MCF 10A (cell line): ENCODE data around the gene REXO5. TPM values are rescaled to one million over a fixed set of nuclear protein-coding genes. Genes with fewer than 3 reads are reported as not detected.
A peak's percentile ranks its signal among the peaks of the same experiment; 100 is the strongest.

Experiments used
- Bru-seq: library from RNA; stranded (reverse); fragments of 400-500 nt; gene quantifications from one replicate; lab custom pipeline; 2021; lab: Mats Ljungman, UMichigan
- BruChase-seq, 2 experiments: library from RNA; stranded (reverse); fragments of 400-500 nt; gene quantifications; one replicate each; lab custom pipeline; 2021; lab: Mats Ljungman, UMichigan
- BruUV-seq: library from RNA; stranded (reverse); fragments of 400-500 nt; replicated peaks from 2 replicates; lab custom pipeline; 2021; lab: Mats Ljungman, UMichigan
- CTCF ChIA-PET: fragments of 300-600 bp; sonication (Branson Sonifier 250); formaldehyde crosslinking; extraction: SDS; loops from one replicate; lab custom pipeline; 2021; ENCODE audit warnings: antibody characterized with exemption, inconsistent platforms; lab: Yijun Ruan, JAX
- POLR2A ChIA-PET: fragments of 300-600, 350-650 bp; sonication (Branson Sonifier 250); formaldehyde crosslinking; extraction: SDS; loops from one replicate; lab custom pipeline; 2020; ENCODE audit warnings: antibody characterized with exemption, inconsistent platforms; lab: Yijun Ruan, JAX
- DNase-seq: peaks from one replicate; pipeline ENCODE4 v3.0.0-alpha.2; 2018; ENCODE audit not compliant: unreplicated experiment
- H3K27ac Mint-ChIP-seq: one replicate; pipeline ENCODE4 v1.8.0; 2022; ENCODE audit warnings: mild to moderate bottlenecking, low read depth, mixed read lengths; ENCODE audit not compliant: unreplicated experiment
- H3K27me3 Mint-ChIP-seq: one replicate; pipeline ENCODE4 v1.8.0; 2022; ENCODE audit warnings: mixed read lengths; ENCODE audit not compliant: insufficient read depth, unreplicated experiment
- H3K36me3 Mint-ChIP-seq: one replicate; pipeline ENCODE4 v1.8.0; 2022; ENCODE audit warnings: mild to moderate bottlenecking, moderate library complexity, mixed read lengths; ENCODE audit not compliant: insufficient read depth, unreplicated experiment
- H3K4me1 Mint-ChIP-seq: one replicate; pipeline ENCODE4 v1.8.0; 2022; ENCODE audit warnings: mixed read lengths; ENCODE audit not compliant: insufficient read depth, unreplicated experiment
- H3K4me3 Mint-ChIP-seq: one replicate; pipeline ENCODE4 v1.8.0; 2022; ENCODE audit warnings: mild to moderate bottlenecking, moderate library complexity, mixed read lengths; ENCODE audit not compliant: unreplicated experiment
- H3K9me3 Mint-ChIP-seq: one replicate; pipeline ENCODE4 v1.8.0; 2022; ENCODE audit warnings: mixed read lengths; ENCODE audit not compliant: unreplicated experiment
- intact Hi-C: fragments of 100-400 bp; cut with micrococcal nuclease; formaldehyde crosslinking; loops from 2 replicates; pipeline ENCODE4 v1.14.1; 2022
- long read RNA-seq: library from polyadenylated mRNA; stranded (forward); transcript quantifications from one replicate; pipeline ENCODE4 v2.0.0, GENCODE V29; 2022
- total RNA-seq: library from RNA; stranded (reverse); gene quantifications from 2 replicates; pipeline ENCODE4 v1.2.3, GENCODE V29; 2022
- TF ChIP-seq, protein P1 (sequence below): fragments of 200-600 bp; IDR thresholded peaks from one replicate; pipeline ENCODE4 v1.8.0; 2022; ENCODE audit warnings: antibody characterized with exemption, mild to moderate bottlenecking; ENCODE audit not compliant: unreplicated experiment

The REXO5 gene, protein sequence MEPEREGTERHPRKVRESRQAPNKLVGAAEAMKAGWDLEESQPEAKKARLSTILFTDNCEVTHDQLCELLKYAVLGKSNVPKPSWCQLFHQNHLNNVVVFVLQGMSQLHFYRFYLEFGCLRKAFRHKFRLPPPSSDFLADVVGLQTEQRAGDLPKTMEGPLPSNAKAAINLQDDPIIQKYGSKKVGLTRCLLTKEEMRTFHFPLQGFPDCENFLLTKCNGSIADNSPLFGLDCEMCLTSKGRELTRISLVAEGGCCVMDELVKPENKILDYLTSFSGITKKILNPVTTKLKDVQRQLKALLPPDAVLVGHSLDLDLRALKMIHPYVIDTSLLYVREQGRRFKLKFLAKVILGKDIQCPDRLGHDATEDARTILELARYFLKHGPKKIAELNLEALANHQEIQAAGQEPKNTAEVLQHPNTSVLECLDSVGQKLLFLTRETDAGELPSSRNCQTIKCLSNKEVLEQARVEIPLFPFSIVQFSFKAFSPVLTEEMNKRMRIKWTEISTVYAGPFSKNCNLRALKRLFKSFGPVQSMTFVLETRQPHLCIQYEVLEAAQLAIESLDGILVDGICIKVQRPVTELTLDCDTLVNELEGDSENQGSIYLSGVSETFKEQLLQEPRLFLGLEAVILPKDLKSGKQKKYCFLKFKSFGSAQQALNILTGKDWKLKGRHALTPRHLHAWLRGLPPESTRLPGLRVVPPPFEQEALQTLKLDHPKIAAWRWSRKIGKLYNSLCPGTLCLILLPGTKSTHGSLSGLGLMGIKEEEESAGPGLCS
- total RNA-seq: 3.8 and 6.1 TPM in 2 replicates
- Bru-seq, nascent RNA: percentile 46 among the genes with signal in this experiment
- percentile 32 among the genes with signal in this experiment for BruChase-seq, experiment 1, labeled RNA remaining after a 6-hour chase
- percentile 48 among the genes with signal in this experiment for BruChase-seq, experiment 2, labeled RNA remaining after a 2-hour chase
- long read RNA-seq, transcript REXO5-201 (20 exons, 2,722 nt): major isoform, 8 of 14 reads
- long read RNA-seq, partial matches to known transcripts: 2 of 14 reads
- long read RNA-seq, other reads (novel, unspliced or antisense): 3 of 14 reads

DNA sequence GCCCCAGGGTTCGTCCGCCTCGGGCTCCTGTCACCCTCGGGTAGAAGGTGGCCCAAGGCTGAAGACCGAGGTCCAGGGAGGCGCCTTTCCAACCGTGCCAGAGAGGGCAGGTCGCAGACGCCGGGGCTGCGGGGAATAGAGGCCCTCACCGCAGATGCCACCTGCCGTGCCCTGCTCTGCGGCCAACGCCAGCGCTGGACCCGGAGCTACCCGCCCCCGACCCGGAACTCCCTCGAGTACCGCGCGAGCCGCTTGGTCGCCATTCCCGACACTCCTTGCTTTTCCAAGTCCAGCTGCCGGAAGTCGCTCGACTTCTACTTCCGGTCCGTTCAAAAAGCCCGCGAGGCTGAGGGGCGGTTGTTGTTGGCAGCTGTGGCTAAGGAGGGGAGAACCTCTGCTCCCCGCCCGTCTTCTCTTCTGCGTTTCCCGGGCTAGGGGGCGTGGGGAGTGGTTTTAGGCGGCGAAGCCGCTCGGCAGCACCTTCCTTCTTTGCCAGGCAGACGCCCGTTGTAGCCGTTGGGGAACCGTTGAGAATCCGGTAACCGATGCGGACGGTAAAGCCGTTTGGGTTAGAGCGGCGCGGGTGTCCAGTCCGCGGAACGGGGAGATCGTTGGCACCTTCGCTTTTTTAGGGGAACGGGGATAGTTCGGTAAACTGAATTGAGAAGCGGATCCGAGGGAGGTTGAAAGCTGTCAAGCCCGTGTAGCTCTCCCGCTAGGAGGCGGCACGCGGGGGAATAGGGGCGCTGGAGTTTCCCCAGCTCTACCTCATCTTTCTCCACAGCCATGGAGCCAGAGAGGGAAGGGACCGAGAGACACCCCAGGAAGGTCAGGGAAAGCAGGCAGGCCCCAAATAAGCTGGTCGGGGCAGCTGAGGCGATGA lies at the start of gene REXO5, which contains the start of gene ERI2:
REXO5 (plus strand) TSS at position 360 of the 883 bp plus-strand sequence; CDS start at position 787, 427 bp downstream.
ERI2 (minus strand) TSS at position 305 of the 883 bp plus-strand sequence; CDS start at position 263, 42 bp downstream.
- ChIA-PET CTCF (interaction anchor here (0.6 to 2.9 kb wide), 23 partner anchors 9 to 1235 kb away, joined by 3 to 13 read pairs (median 4); no protein-coding TSS in a partner anchor), POLR2A (interaction anchor here (0.5 to 4.4 kb wide), 27 partner anchors 10 to 1492 kb away, joined by 3 to 33 read pairs (median 4); partner anchors contain the start of genes DCUN1D3, DNAH3, LDAF1 and LYRM1)
- Mint-ChIP-seq H3K27me3 (no peaks in the 10 kb centered on the region), H3K4me3 (peak within 1 kb of the TSS; percentile 97), H3K36me3 (peaks cover 15% of the 10 kb centered on the region), H3K27ac (peak within 1 kb of the TSS; percentile 93), H3K9me3 (no peaks in the 10 kb centered on the region), H3K4me1 (peaks cover 6% of the 10 kb centered on the region)
- BruUV-seq: TSS peak; percentile 83
- TF ChIP-seq, protein P1, sequence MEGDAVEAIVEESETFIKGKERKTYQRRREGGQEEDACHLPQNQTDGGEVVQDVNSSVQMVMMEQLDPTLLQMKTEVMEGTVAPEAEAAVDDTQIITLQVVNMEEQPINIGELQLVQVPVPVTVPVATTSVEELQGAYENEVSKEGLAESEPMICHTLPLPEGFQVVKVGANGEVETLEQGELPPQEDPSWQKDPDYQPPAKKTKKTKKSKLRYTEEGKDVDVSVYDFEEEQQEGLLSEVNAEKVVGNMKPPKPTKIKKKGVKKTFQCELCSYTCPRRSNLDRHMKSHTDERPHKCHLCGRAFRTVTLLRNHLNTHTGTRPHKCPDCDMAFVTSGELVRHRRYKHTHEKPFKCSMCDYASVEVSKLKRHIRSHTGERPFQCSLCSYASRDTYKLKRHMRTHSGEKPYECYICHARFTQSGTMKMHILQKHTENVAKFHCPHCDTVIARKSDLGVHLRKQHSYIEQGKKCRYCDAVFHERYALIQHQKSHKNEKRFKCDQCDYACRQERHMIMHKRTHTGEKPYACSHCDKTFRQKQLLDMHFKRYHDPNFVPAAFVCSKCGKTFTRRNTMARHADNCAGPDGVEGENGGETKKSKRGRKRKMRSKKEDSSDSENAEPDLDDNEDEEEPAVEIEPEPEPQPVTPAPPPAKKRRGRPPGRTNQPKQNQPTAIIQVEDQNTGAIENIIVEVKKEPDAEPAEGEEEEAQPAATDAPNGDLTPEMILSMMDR: peak; percentile 44
- DNase-seq: peak; percentile 95
- intact Hi-C loops: loop anchor here (2.0 to 5.0 kb wide), 3 partner anchors 46 to 351 kb away; partner anchors contain the start of genes DCUN1D3, LDAF1 and LYRM1

DNA sequence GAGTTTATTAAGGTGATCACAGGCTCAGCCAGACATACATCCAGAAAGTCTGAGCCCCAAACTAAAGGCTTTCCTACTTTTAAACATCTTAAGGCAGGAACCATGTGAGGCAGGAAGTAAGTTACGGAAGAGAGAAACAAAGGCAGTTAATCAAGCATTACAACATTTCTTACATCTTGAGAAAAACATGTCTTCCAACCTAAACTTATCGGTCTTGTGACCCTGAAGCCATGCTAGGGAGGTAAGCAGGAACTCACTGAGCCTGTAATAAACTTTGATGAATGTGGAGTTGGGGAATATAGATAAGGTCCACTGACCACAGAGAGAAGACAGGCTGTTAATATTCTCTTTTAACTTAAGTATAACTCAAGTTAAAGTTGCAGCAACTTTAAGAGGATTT lies 46.0 kb upstream of the REXO5 start:
- no peaks in the 10 kb centered on the region for H3K27me3 Mint-ChIP-seq
- H3K4me1 Mint-ChIP-seq: peaks cover 12% of the 10 kb centered on the region
- TF ChIP-seq, protein P1: no peak
- H3K27ac Mint-ChIP-seq: no peak overlapping the region
- no TSS peak for BruUV-seq
- POLR2A ChIA-PET: no interaction called here
- no peak overlapping the region for H3K4me3 Mint-ChIP-seq
- intact Hi-C loops: no loop called here
- H3K36me3 Mint-ChIP-seq: no peaks in the 10 kb centered on the region
- H3K9me3 Mint-ChIP-seq: no peaks in the 10 kb centered on the region
- DNase-seq: no peak
- CTCF ChIA-PET: interaction anchor here (0.6 to 1.2 kb wide), 2 partner anchors 20 to 178 kb away, joined by 4 to 6 read pairs; no protein-coding TSS in a partner anchor

DNA sequence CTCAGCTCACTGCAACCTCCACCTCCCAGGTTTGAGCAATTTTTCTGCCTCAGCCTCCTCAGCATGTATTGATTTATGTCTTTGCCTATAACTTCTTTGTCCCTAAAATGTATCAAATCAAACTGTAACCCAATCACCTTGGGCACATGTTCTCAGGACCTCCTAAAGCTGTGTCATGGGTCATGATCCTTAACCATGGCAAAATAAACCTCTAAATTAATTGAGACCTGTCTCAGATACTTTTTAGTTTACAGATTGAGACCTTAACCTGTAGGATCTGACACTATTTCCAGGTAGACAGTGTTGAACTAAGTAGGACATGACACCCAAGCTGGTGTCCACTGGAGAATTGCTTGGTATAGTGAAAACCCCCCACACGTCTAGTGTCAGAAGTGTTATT lies 45.2 kb upstream of the REXO5 start:
- intact Hi-C loops: no loop called here
- BruUV-seq: no TSS peak
- Mint-ChIP-seq H3K27ac (no peak overlapping the region), H3K36me3 (no peaks in the 10 kb centered on the region), H3K4me3 (no peak overlapping the region), H3K9me3 (no peaks in the 10 kb centered on the region), H3K27me3 (no peaks in the 10 kb centered on the region), H3K4me1 (peaks cover 12% of the 10 kb centered on the region)
- DNase-seq: no peak
- ChIA-PET CTCF (interaction anchor here (0.5 to 1.2 kb wide), 3 partner anchors 11 to 28 kb away, joined by 3 to 6 read pairs (median 3); no protein-coding TSS in a partner anchor), POLR2A (no interaction called here)
- TF ChIP-seq, protein P1: no peak
